HG03039 (cell line): ENCODE data around the gene METTL27.
"Not testable (repeated sequence)": the region's sequence is repeated elsewhere in the genome, so short reads cannot be mapped to it uniquely, and the experiment has no call there.

ENCODE experiments used
- ATAC-seq: cut with Tn5 transposase; IDR thresholded peaks from one replicate; pipeline ENCODE4 v1.9.1; 2021; ENCODE audit warnings: mild to moderate bottlenecking, moderate library complexity; ENCODE audit not compliant: unreplicated experiment

The METTL27 gene

GRCh38 chr7:73822319-73823173, 19.8 kb downstream of the METTL27 start:
- no peak for ATAC-seq

GRCh38 chr7:73821597-73822285, 20.6 kb downstream of the METTL27 start:
- ATAC-seq: not testable (repeated sequence)

- no peak for ATAC-seq
These were observed 22.3 kb downstream of the METTL27 start for GRCh38 chr7:73820013-73820412.

DNA sequence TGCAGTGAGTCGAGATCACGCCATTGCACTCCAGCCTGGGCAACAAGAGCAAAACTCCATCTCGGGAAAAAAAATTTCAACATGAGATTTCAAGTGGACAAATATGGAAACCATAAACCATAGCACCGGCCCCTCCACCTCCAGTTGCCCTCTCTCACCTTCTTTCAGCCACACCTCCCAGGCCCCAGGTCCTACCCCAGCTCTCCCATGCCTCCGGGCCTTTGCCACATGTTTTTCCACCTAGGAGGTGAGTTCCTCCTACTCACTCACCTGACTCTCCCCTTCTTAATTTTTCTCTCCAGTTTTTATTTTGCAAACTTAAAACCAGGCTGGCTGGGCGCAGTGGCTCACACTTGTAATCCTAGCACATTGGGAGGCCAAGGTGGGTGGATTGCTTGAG, 25.2 kb downstream of the METTL27 start:
- no peak for ATAC-seq

- ATAC-seq: no peak
These were observed 26.9 kb downstream of the METTL27 start for GRCh38 chr7:73815436-73815835.

DNA sequence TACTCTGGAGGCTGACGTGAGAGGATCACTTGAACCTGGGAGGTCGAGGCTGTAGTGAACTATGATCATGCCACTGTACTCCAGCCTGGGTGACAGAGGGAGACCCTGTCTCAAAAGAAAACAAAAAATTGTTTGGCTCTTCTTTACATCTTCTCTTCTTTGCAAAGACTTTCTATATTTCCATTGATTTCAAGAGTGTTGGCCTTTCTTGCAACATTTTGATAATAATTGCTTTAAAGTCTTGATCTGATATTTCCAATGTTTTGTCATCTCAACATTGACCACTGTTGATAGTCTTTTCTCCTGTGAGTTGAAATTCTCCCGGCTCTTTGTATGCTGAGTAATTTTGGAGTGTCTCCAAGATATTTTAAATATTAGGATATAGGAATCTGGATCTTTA, 29.3 kb downstream of the METTL27 start:
- ATAC-seq: no peak

DNA sequence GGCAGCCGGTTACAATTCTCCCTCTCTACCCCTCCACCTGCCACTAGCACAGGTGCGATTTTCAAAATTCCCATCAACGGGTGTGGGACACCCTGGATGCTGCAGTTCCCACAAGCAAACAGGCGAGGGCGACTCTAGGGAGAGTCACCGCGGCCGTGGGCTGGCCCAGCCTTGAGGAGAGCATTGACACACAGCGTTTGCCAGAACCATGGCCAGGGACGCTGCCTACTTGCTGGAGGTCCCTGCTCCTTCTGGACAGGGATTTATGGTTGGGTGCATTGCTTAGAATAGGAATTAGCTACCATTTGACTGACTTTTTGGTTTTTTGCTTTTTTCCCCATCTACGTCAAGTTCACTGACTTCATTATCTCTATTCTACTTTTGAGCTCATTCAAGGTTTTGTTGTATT, 30.6 kb downstream of the METTL27 start:
- ATAC-seq: no peak

DNA sequence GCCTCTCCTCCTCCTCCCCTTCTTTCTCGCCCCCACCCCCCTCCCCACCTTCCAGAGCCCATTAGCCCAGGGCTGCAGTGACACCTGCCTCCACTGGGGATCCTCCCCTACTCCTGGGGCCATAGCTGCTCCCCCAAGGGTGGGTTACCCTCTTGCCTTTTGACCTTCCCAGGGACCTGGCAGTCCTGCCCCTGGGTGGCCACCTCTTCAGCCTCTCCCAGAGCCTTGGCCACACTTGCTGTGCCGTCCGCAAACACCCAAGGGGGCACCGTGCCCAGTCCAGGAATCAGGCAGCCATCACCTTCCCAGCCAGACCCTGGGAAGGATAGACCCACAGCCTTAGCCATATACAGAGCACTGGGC, 31.3 kb downstream of the METTL27 start:
- ATAC-seq: no peak

GRCh38 chr7:73809467-73809951, 32.8 kb downstream of the METTL27 start:
- ATAC-seq: no peak

- ATAC-seq: no peak
These were observed 39.9 kb downstream of the METTL27 start for GRCh38 chr7:73802459-73802858.

DNA sequence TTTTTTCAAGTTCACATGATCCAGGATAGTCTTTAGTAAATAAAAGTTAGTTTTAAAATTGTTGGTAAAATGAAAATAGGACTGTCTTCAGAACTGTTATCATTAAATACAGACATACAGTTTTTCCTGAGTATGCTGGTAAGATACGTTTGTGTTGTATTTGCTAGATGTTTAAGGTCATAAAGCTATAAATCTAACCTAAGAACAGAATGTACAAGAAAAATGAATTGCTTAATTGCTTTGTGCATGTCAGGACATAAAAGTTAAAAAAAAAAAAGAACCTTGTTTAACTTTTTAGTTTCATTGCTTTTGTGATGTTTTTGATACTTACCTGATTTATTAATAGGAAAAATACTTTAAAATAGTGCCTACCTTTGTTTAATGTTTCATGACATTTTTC, 40.7 kb downstream of the METTL27 start:
- ATAC-seq: no peak

DNA sequence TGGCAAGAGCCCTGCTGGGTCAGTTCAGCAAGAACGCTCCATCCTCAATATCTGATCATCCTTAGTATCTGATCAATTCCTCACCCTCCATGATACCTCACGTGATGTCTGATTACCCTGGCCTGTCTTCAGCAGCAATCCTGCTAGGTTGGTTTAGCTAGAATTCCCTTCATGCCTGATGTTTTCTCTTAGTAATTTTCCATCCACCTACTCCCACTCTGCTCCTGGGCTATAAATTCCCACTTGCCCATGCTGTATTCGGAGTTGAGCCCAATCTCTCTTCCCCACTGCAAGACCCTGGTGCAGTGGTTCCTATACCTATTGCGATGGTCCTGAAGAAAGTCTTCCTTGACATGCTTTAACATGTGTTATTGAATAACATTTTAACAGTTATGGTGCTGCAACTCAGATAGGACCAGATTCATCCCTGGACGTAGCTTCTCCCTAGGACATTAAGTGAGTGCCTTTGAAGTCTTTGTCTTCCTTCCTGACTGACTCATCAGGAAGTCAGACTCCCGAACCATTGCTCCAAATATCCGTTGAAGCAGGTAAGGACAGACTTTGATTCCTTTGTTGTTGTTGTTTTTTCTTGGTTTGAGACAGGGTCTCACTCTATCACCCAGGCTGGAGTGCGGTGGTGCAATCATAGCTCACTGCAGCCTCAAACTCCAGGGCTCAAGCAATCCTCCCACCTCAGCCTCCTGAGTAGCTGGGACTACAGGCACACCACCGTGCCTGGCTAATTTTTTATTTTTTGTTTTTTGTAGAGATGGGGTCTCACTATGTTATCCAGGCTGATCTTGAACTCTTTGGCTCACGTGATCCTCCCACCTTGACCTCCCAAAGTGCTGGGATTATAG, 42.8 kb downstream of the METTL27 start:
- no peak for ATAC-seq

- not testable (repeated sequence) for ATAC-seq
These were observed 45.1 kb downstream of the METTL27 start for GRCh38 chr7:73797176-73797575.

DNA sequence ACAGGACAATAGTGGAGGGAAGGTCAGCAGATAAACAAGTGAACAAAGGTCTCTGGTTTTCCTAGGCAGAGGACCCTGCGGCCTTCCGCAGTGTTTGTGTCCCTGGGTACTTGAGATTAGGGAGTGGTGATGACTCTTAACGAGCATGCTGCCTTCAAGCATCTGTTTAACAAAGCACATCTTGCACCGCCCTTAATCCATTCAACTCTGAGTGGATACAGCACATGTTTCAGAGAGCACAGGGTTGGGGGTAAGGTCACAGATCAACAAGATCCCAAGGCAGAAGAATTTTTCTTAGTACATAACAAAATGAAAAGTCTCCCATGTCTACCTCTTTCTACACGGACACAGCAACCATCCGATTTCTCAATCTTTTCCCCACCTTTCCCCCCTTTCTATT, 45.7 kb downstream of the METTL27 start:
- not testable (repeated sequence) for ATAC-seq

- not testable (repeated sequence) for ATAC-seq
These were observed 47.1 kb downstream of the METTL27 start for GRCh38 chr7:73795188-73795587.

- not testable (repeated sequence) for ATAC-seq
These were observed 51.1 kb downstream of the METTL27 start for GRCh38 chr7:73791170-73791690.

GRCh38 chr7:73789051-73789450, 53.3 kb downstream of the METTL27 start:
- ATAC-seq: no peak

DNA sequence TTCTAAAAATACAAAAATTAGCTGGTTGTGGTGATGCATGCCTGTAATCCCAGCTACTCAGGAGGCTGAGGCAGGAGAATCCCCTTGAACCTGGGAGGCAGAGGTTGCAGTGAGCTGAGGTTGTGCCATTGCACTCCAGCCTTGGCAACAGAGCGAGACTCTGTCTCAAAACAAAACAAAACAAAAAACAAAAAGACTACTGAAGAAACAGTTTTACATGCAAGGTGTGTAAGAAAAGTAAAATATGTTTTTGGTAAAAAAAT, 54.6 kb downstream of the METTL27 start:
- ATAC-seq: not testable (repeated sequence)

DNA sequence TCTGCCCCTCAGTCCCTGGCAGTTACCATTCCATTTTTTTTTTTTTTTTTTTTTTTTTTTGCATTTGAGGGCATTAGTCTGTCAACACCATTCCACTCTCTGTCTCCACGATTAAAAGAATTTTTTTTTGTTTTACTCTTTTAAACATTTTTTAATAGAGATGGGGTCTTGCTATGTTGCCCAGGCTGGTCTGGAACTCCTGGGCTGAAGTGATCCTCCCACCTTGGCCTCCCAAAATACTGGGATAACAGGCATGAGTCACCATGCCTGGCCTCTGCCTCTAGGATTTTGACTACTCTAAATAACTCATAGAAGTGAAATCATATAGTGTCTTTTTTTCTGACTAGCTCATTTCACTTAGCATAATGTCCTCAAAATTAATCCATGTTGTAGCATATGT, 55.7 kb downstream of the METTL27 start:
- ATAC-seq: no peak
